Esophagus squamous epithelium (tissue), 5 donors: ENCODE measurements around the gene CEP192. TPM values are rescaled to one million over a fixed set of nuclear protein-coding genes. Genes with fewer than 3 reads are reported as not detected.
"Not testable (repeated sequence)": the region's sequence is repeated elsewhere in the genome, so short reads cannot be mapped to it uniquely, and the experiment has no call there.

Experiments used
- DNase-seq: peaks from one replicate; lab custom pipeline; 2025; lab: John Stamatoyannopoulos, UW
- H3K27ac ChIP-seq, 4 donors: fragments of 200-600 bp; sonication (generic); one replicate each; pipeline ENCODE4 v1.5.1; 2016 to 2019; ENCODE audit warnings: mild to moderate bottlenecking in 1 of 4
- H3K27me3 ChIP-seq, 4 donors: fragments of 200-600 bp; sonication (generic); 1 replicate in 3 of 4; 2 replicates in 1 of 4; pipeline versions ENCODE4 v1.5.1 to v1.6.0; 2017 to 2021; ENCODE audit warnings: antibody characterized with exemption in 1 of 4
- H3K36me3 ChIP-seq, 3 donors: fragments of 200-600 bp; sonication (generic); one replicate each; pipeline ENCODE4 v1.5.1; 2016 to 2019
- H3K4me1 ChIP-seq, 3 donors: fragments of 200-600 bp; sonication (generic); one replicate each; pipeline ENCODE4 v1.5.1; 2017 to 2019
- H3K4me3 ChIP-seq, 4 donors: fragments of 200-600 bp; sonication (generic); 1 replicate in 3 of 4; 2 replicates in 1 of 4; pipeline ENCODE4 v1.5.1; 2016 to 2019; ENCODE audit warnings: mild to moderate bottlenecking in 2 of 4, moderate library complexity in 1 of 4
- H3K9me3 ChIP-seq, 3 donors: fragments of 200-600 bp; sonication (generic); one replicate each; pipeline ENCODE4 v1.5.1; 2016 to 2019
- CTCF ChIP-seq, 6 experiments: fragments of 450-650 bp in 4 of 6; fragments of 200-600 bp in 2 of 6; sonication (generic) in 2 of 6; IDR thresholded peaks; one replicate each; pipeline ENCODE4 v1.5.1; 2016 to 2019; ENCODE audit warnings: antibody characterized with exemption in 6 of 6, mild to moderate bottlenecking in 4 of 6, moderate library complexity in 4 of 6
- POLR2A ChIP-seq, 4 donors: fragments of 450-650 bp; IDR thresholded peaks; one replicate each; pipeline ENCODE4 v1.6.1; 2017; ENCODE audit warnings: antibody characterized with exemption in 4 of 4, mild to moderate bottlenecking in 4 of 4, moderate library complexity in 3 of 4
- WGBS, 2 donors: methylation state at CpG; one replicate each; pipeline ENCODE4 v1.1.5; 2018; 5-methylcytosine and 5-hydroxymethylcytosine counted together
- intact Hi-C: fragments of 100-400 bp; cut with DNase I; formaldehyde crosslinking; loops from one replicate; pipeline ENCODE4 v1.15.0; 2022
- total RNA-seq, 4 donors: library from RNA; depleted of rRNA; stranded (reverse); fragments of >200 nt; gene quantifications; one replicate each; pipeline ENCODE4 v1.1.0, GENCODE V29; 2016
- donor health status: DM: yes; HTN: yes; CAD: no.

The CEP192 gene
- total RNA-seq, 4 donors from 2014 or later: 7.3 to 21.6 (median 13.6) TPM

GRCh38 chr18:13096232-13096631, 105.1 kb downstream of the CEP192 start:
- Histone ChIP-seq H3K9me3 (no peaks in the 10 kb centered on the region), H3K27me3 (no peaks in the 10 kb centered on the region), H3K4me1 (no peaks in the 10 kb centered on the region), H3K4me3 (no peak overlapping the region), H3K36me3 (peaks cover 9 to 95% (median 18%) of the 10 kb centered on the region in 3 donors), H3K27ac (no peak overlapping the region)
- WGBS, 2 donors: 92 to 96% methylated on average over 8 to 9 of the region's 9 CpGs
- no peak for DNase-seq
- TF ChIP-seq CTCF (IDR thresholded peaks at IDR 0.05) (no peak), POLR2A (IDR thresholded peaks at IDR 0.05) (no peak)
- intact Hi-C loops: no loop called here

DNA sequence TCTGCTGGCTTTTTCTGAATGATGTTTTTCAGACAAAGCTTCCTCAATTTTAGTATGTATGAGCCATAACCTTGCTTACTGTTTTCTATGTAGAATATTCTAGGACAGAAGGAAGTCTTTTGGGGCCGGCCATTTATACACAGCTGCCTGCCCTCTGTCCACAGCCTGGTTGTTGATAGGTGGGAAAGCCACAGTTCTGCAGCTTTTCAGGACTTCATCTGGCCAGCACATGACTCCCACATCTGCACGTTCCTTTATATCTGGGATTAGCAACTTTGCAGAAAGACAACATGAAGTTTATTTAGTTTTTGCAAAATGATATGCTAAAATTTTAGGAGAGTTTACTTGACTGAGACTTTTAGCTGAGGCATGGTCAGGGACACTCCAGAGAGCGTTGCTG, 105.6 kb downstream of the CEP192 start:
- no peaks in the 10 kb centered on the region for H3K9me3 ChIP-seq
- no peaks in the 10 kb centered on the region for H3K4me1 ChIP-seq
- intact Hi-C loops: no loop called here
- 87 to 90% methylated on average over 3 of the region's 3 CpGs for WGBS, 2 donors
- peaks cover 9 to 97% (median 21%) of the 10 kb centered on the region in 3 donors for H3K36me3 ChIP-seq
- H3K4me3 ChIP-seq: no peak overlapping the region
- H3K27me3 ChIP-seq: no peaks in the 10 kb centered on the region
- no peak for TF ChIP-seq POLR2A (IDR thresholded peaks at IDR 0.05)
- TF ChIP-seq CTCF (IDR thresholded peaks at IDR 0.05): no peak
- no peak for DNase-seq
- H3K27ac ChIP-seq: no peak overlapping the region

- H3K4me3 ChIP-seq, DNase-seq, H3K27me3 ChIP-seq, H3K27ac ChIP-seq, H3K4me1 ChIP-seq, intact Hi-C loops, H3K9me3 ChIP-seq: not testable (repeated sequence)
- WGBS, 2 donors: no CpG with 5 or more reads among the region's 26 CpGs
- peaks cover 9 to 98% (median 22%) of the 10 kb centered on the region in 3 donors for H3K36me3 ChIP-seq
Observed at GRCh38 chr18:13098104-13098503, 106.9 kb downstream of the CEP192 start.

DNA sequence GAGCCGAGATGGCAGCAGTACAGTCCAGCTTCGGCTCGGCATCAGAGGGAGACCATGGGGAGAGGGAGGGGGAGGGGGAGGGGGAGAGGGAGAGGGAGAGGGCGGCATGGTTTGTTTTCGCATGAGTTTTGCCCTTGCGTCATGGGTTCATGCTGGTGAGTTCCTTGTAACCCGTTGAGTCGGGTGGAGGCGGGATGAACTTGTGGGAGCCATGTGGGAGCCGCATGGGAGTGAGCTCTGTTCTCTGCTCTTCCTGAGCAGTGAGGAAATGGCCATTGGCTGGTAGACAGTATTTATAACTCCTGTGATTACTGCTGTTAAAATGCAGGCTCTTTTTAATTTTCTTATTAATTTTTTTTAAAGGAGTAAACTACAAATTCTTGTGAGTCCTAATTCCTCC, 108.0 kb downstream of the CEP192 start:
- Histone ChIP-seq H3K9me3 (no peaks in the 10 kb centered on the region), H3K27ac (no peak overlapping the region), H3K4me3 (no peak overlapping the region), H3K27me3 (no peaks in the 10 kb centered on the region), H3K4me1 (no peaks in the 10 kb centered on the region), H3K36me3 (peaks cover 9 to 98% (median 19%) of the 10 kb centered on the region in 3 donors)
- 93 to 100% methylated on average over 4 to 7 of the region's 10 CpGs for WGBS, 2 donors
- no peak for DNase-seq
- TF ChIP-seq CTCF (IDR thresholded peaks at IDR 0.05): no peak
- no peak for TF ChIP-seq POLR2A (IDR thresholded peaks at IDR 0.05)
- intact Hi-C loops: no loop called here

DNA sequence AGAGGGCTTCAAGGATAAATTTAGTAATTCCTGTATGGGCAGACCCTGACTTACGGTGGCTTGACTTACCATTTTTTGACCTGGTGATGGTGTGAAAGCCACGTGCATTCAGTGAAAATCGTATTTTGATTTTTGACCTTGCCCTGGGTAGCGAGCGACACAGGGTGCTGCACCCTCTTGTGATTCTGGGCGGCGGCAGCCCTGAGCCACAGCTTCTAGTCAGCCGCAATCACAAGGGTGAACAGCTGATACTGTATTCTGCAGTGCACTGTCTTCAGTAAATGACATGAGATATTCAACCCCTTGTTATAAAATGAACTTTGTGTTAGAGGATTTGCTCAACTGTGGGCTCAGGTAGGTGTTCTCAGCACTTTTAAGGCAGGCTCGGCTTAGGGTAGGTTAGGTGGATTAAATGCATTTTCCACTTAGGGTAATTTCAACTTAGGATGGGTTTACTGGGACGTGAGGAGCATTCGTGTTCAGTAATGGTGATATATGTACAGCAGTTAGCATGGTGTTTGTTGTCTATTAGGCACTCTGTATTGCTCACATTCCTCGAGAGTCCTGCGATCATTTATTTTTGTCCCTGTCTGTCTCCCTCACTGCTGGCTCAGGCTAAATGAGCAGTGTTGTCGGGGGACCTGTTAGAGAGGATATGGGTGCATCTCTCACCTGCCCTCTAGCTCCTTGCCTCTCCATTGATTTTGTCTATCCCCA, 109.9 kb downstream of the CEP192 start:
- H3K27me3 ChIP-seq: no peaks in the 10 kb centered on the region
- no peak for DNase-seq
- 95 to 97% methylated on average over 13 to 14 of the region's 14 CpGs for WGBS, 2 donors
- no peak overlapping the region for H3K4me3 ChIP-seq
- no peaks in the 10 kb centered on the region for H3K4me1 ChIP-seq
- no peak for TF ChIP-seq POLR2A (IDR thresholded peaks at IDR 0.05)
- TF ChIP-seq CTCF (IDR thresholded peaks at IDR 0.05): no peak
- intact Hi-C loops: no loop called here
- no peak overlapping the region for H3K27ac ChIP-seq
- H3K36me3 ChIP-seq: peaks cover 9 to 98% (median 25%) of the 10 kb centered on the region in 3 donors
- H3K9me3 ChIP-seq: no peaks in the 10 kb centered on the region
